ENCODE results near the gene SLCO1C1.

Gene SLCO1C1

GRCh38 chr12:20798554-20798953 is 103.4 kb downstream of the SLCO1C1 start:
- peak; percentile 11 for DNase-seq (ENCODE audit: low read depth)

DNA sequence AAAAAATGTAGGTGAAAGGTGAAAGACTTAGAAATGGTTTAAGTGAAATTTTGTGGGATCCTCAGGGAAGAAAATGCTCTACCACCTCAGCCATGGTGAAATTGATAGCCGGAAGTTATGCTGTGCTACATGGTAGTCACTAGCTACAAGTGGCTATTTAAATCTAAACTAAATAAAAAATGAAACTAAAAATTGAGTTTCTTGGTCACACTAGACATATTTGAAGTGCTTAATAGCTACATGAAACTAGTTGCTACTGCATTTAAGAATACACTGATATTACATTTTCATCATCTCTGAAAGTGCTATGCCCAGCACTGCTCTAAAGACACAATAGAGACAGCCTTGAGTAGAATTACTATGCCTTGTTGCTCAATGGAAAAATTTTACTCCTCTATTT is 105.0 kb downstream of the SLCO1C1 start:
- no peak for DNase-seq (ENCODE audit: low read depth)

DNA sequence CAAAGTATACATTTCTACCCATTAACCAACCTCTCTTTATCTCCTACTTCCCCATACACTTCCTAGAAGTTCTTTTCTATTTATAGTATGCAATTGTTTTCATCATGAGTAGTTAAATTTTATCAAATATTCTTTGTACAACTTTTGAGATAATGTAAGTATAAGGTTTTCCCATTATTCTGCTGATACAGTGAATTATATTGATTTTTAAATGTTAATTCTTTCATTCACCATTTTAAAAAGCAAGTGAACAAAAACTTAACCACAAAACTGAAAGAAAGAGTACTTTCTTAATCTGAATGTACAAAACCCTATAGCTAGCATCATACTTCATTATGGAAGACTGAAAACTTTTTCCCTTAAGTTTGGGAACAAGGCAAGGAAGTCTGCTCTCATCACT is 105.9 kb downstream of the SLCO1C1 start:
- no peak for DNase-seq (ENCODE audit: low read depth)
